Measurements from ENCODE around the gene TMEM250.

DNA sequence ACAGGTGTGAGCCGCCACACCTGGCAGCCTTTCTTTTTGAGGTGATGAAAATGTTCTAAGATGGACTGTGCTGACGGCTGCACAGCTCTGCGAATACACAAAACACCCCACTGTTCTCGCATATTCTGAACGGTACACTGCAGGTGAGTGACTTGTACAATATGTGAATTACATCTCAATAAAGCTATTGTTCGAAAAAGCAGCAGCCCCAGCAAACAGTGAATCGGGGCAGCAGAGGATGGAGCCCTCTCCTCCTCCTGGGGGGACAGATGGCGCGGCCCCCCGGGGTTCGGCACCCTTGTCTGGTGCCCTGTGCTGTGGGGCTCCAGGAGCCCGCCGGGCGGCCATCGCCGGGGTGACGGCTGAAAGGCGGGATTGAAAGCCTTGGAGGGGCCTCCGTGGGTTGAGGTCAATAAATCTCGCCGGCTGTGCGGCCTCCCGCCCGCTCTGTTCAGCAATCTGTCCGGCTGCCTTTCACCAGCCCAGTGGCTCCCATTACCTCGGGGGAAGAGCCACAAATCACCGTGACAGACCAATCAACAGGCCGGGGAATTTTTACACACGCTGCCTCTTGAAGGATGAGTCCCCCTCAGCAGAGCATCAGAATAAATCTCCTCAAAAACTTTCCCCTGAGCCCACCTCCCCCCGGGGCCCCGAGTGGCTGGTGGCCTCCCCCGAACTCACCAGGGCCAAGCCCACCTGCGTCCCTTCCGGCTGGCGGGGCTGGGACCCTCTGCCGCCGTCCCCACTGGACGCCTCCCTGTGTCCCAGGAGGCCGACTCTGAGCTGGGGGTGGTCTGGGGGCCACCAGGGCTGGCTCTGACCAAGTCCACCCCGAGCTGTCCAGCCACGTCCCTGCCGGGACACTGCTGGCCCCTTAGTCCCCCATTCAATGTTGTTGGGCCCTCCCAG lies 37.8 kb upstream of the TMEM250 start:
- TF ChIP-seq CTCF (IDR thresholded peaks at IDR 0.05) (no peak), ZFX (IDR thresholded peaks at IDR 0.05; ENCODE audit: borderline replicate concordance) (no peak)

Measured in 22Rv1 (cell line).